B cell (primary cell): ENCODE results near the gene SURF6. TPM values are rescaled to one million over a fixed set of nuclear protein-coding genes. Genes with fewer than 3 reads are reported as not detected.
"Not testable (repeated sequence)": the region's sequence is repeated elsewhere in the genome, so short reads cannot be mapped to it uniquely, and the experiment has no call there.

Experiments
- ATAC-seq: fragments of 200-7000 bp; cut with Tn5 transposase; one replicate; pipeline ENCODE4 v1.10.0; 2021; ENCODE audit warnings: low read depth, mild to moderate bottlenecking, moderate number of reproducible peaks, moderate library complexity
- CTCF ChIA-PET: fragments of 350-600 bp; sonication (Branson Sonifier 250); formaldehyde crosslinking; loops from one replicate; lab custom pipeline; 2021; ENCODE audit warnings: antibody characterized with exemption, inconsistent platforms; lab: Charles Lee
- POLR2A ChIA-PET: fragments of 350-600 bp; sonication (Branson Sonifier 250); formaldehyde crosslinking; loops from one replicate; lab custom pipeline; 2021; ENCODE audit warnings: antibody characterized with exemption; lab: Charles Lee
- DNase-seq: peaks from one replicate; pipeline ENCODE4 v3.0.0; 2013
- H2AFZ ChIP-seq: 2 replicates; pipeline ENCODE4 v1.6.1; 2012; ENCODE audit warnings: mild to moderate bottlenecking, low read depth, low read length; ENCODE audit not compliant: insufficient read depth, poor library complexity, severe bottlenecking
- H3K27ac ChIP-seq, 2 donors: 1 replicate in 1 of 2; 2 replicates in 1 of 2; pipeline ENCODE4 v1.5.1; 2012 to 2013; ENCODE audit warnings: low read length in 2 of 2, mild to moderate bottlenecking in 2 of 2, moderate library complexity in 1 of 2
- H3K27me3 ChIP-seq, 4 experiments: fragments of 200-600 bp in 1 of 4; sonication (generic) in 1 of 4; replicated peaks in 1 of 4; 1 replicate in 2 of 4; 2 replicates in 2 of 4; pipeline versions ENCODE4 v1.6.1 to v1.7.0; 2013 to 2016; ENCODE audit warnings: low read length in 3 of 4, mild to moderate bottlenecking in 2 of 4, mixed read lengths in 1 of 4, moderate library complexity in 1 of 4; ENCODE audit not compliant: insufficient read depth in 4 of 4, control insufficient read depth in 3 of 4; ENCODE audit errors: control extremely low read depth in 1 of 4
- H3K36me3 ChIP-seq, 2 experiments: replicated peaks in 1 of 2; 1 replicate in 1 of 2; 2 replicates in 1 of 2; pipeline versions ENCODE4 v1.6.1 to v1.7.1; 2013; ENCODE audit warnings: low read length in 1 of 2; ENCODE audit not compliant: insufficient read depth in 2 of 2, control insufficient read depth in 1 of 2; ENCODE audit errors: control extremely low read depth in 1 of 2, extremely low read depth in 1 of 2
- H3K4me1 ChIP-seq, 2 donors: fragments of 200-600 bp in 1 of 2; sonication (generic) in 1 of 2; 1 replicate in 1 of 2; 2 replicates in 1 of 2; pipeline versions ENCODE4 v1.5.1 to v1.6.1; 2013 to 2017; ENCODE audit warnings: low read length in 2 of 2; ENCODE audit not compliant: control insufficient read depth in 2 of 2, insufficient read depth in 2 of 2
- H3K4me2 ChIP-seq: replicated peaks from 2 replicates; pipeline ENCODE3; 2012; ENCODE audit warnings: mild to moderate bottlenecking, low read depth, low read length; ENCODE audit not compliant: poor library complexity, severe bottlenecking
- H3K4me3 ChIP-seq, 5 experiments: fragments of 200-600 bp in 1 of 5; sonication (generic) in 1 of 5; 1 replicate in 3 of 5; 2 replicates in 2 of 5; pipeline versions ENCODE4 v1.5.1 to v1.7.0; 2011 to 2016; ENCODE audit warnings: low read length in 4 of 5, mild to moderate bottlenecking in 4 of 5, low read depth in 2 of 5, control low read depth in 1 of 5, moderate library complexity in 1 of 5; ENCODE audit not compliant: insufficient read depth in 1 of 5; ENCODE audit errors: control extremely low read depth in 1 of 5, extremely low read depth in 1 of 5
- H3K79me2 ChIP-seq: fragments of 200-600 bp; sonication (generic); one replicate; pipeline ENCODE4 v1.6.0; 2016; ENCODE audit warnings: low read length; ENCODE audit not compliant: control insufficient read depth, insufficient read depth
- H3K9ac ChIP-seq: fragments of 200-600 bp; sonication (generic); 2 replicates; pipeline ENCODE4 v1.6.1; 2017; ENCODE audit warnings: mild to moderate bottlenecking, low read length, moderate library complexity
- H3K9me3 ChIP-seq, 3 donors: one replicate each; pipeline versions ENCODE4 v1.6.1 to v1.7.1; 2013; ENCODE audit warnings: low read length in 2 of 3; ENCODE audit not compliant: control insufficient read depth in 2 of 3, insufficient read depth in 1 of 3; ENCODE audit errors: control extremely low read depth in 1 of 3
- H4K20me1 ChIP-seq: 2 replicates; pipeline ENCODE4 v1.6.0; 2012; ENCODE audit warnings: mild to moderate bottlenecking, low read length; ENCODE audit not compliant: insufficient read depth, control insufficient read depth, poor library complexity, severe bottlenecking
- H3K27ac Mint-ChIP-seq: one replicate; pipeline ENCODE4 v1.8.0; 2021; ENCODE audit warnings: mixed read lengths
- H3K27me3 Mint-ChIP-seq: one replicate; pipeline ENCODE4 v1.8.0; 2021; ENCODE audit warnings: mixed read lengths
- H3K4me1 Mint-ChIP-seq: one replicate; pipeline ENCODE4 v1.8.0; 2021; ENCODE audit warnings: mixed read lengths
- H3K4me3 Mint-ChIP-seq: one replicate; pipeline ENCODE4 v1.8.0; 2021; ENCODE audit warnings: mixed read lengths
- H3K9me3 Mint-ChIP-seq: one replicate; pipeline ENCODE4 v1.8.0; 2022; ENCODE audit warnings: mixed read lengths; ENCODE audit not compliant: insufficient read depth
- CTCF ChIP-seq: fragments of 200-600 bp; IDR thresholded peaks from one replicate; pipeline ENCODE4 v1.8.0; 2022; ENCODE audit warnings: antibody characterized with exemption, mild to moderate bottlenecking
- EZH2 ChIP-seq: IDR thresholded peaks from 2 replicates; pipeline ENCODE4 v1.6.1; 2012; ENCODE audit warnings: borderline replicate concordance, low read depth, mild to moderate bottlenecking, moderate library complexity, low read length; ENCODE audit not compliant: insufficient read depth, poor library complexity, severe bottlenecking
- WGBS: methylation state at CpG from one replicate; pipeline ENCODE4 v1.1.5; 2013; ENCODE audit warnings: missing lambda C conversion rate; ENCODE audit not compliant: insufficient coverage; 5-methylcytosine and 5-hydroxymethylcytosine counted together
- intact Hi-C: fragments of 100-400 bp; cut with micrococcal nuclease; formaldehyde crosslinking; loops from one replicate; pipeline ENCODE4 v1.10.0; 2022
- polyA plus RNA-seq: library from polyadenylated mRNA; depleted of rRNA; stranded (reverse); fragments of >200 nt; gene quantifications from 2 replicates; pipeline ENCODE4 v1.2.3, GENCODE V29; 2012
- total RNA-seq, 2 donors: library from RNA; stranded (reverse); fragments of 120-200 nt in 1 of 2; gene quantifications; 1 replicate in 1 of 2; 2 replicates in 1 of 2; pipeline versions ENCODE4 v1.2.3 to v1.2.4, GENCODE V29; 2013 to 2022

Gene SURF6
- total and polyA plus RNA-seq, 2 donors (not counting 1 experiment from before 2014, with no cell fraction given): 14.7 to 25.9 TPM

DNA sequence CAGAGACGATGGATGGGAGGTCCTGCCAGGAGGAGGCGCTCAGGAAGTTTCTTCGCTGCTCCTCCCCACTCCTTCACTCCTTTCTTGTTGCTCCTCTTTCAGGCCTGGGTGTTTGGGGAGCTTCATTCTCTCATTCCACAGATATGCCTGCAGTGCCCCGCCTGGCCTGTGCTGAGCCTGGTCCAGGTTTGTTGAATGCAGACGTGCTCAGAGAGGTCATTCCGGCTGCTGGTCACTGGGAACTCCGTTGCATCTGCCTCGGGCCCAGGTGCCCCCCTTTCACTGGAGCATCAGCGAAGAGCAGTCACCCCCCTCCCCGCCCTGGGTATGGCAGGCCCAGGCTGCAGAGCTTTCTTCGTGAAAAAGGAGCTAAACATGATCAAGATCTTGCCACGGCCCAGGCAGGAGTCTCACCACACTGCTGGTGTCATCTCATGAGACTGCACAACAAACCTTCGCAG, 15.5 kb downstream of the SURF6 start:
- Mint-ChIP-seq H3K9me3 (no peaks in the 10 kb centered on the region), H3K4me1 (no peaks in the 10 kb centered on the region), H3K4me3 (no peak overlapping the region), H3K27me3 (peaks cover 7% of the 10 kb centered on the region), H3K27ac (no peak overlapping the region)
- ATAC-seq: no peak
- no peak overlapping the region for H3K27ac ChIP-seq
- H3K79me2 ChIP-seq: no peaks in the 10 kb centered on the region
- H3K4me3 ChIP-seq: no peak overlapping the region
- intact Hi-C loops: no loop called here
- H4K20me1 ChIP-seq: no peaks in the 10 kb centered on the region
- H3K9ac ChIP-seq: no peak overlapping the region
- H3K36me3 ChIP-seq: no peaks in the 10 kb centered on the region
- no peaks in the 10 kb centered on the region for H3K4me1 ChIP-seq
- ChIA-PET CTCF (no interaction called here), POLR2A (no interaction called here)
- H3K4me2 ChIP-seq: no peak overlapping the region
- no peak overlapping the region for H2AFZ ChIP-seq
- H3K9me3 ChIP-seq: peaks cover 0 to 8% (median 0%) of the 10 kb centered on the region in 3 donors
- TF ChIP-seq EZH2: no peak
- no peak for TF ChIP-seq CTCF
- DNase-seq: no peak
- no peaks in the 10 kb centered on the region for H3K27me3 ChIP-seq
- WGBS: 88% methylated on average over 10 of the region's 13 CpGs

DNA sequence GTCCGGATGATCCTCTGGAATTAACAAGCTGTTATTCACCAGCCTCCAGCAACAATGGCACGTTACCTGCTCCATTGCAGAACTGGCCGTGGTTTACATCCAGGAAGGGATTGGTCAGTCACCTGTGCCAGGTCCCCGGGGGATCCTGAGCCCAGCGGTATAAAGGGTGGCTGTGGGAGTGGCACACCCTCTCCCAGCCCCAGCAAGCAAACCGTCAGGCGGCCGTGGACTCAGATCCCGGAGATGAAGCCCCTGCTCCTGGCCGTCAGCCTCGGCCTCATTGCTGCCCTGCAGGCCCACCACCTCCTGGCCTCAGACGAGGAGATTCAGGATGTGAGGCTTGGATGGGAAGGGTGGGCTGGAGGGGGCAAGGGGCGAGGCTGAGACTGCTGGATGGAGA, 18.4 kb downstream of the SURF6 start:
- H3K9ac ChIP-seq, H3K4me2 ChIP-seq, H3K79me2 ChIP-seq, H3K36me3 ChIP-seq, H3K27me3 ChIP-seq, H3K4me1 Mint-ChIP-seq, H3K4me3 ChIP-seq, H3K27ac ChIP-seq, H3K9me3 ChIP-seq, H2AFZ ChIP-seq, H3K27ac Mint-ChIP-seq, POLR2A ChIA-PET, H3K4me3 Mint-ChIP-seq, intact Hi-C loops, CTCF ChIA-PET, H4K20me1 ChIP-seq, ATAC-seq, H3K4me1 ChIP-seq, DNase-seq, H3K9me3 Mint-ChIP-seq, H3K27me3 Mint-ChIP-seq: not testable (repeated sequence)
- 89% methylated on average over 5 of the region's 13 CpGs for WGBS
